Subcutaneous adipose tissue (tissue), 4 donors: ENCODE results near the gene LRRC4. TPM values are rescaled to one million over a fixed set of nuclear protein-coding genes. Genes with fewer than 3 reads are reported as not detected.

ENCODE experiments used
- total RNA-seq, 4 donors: library from RNA; depleted of rRNA; stranded (reverse); fragments of >200 nt; gene quantifications; one replicate each; pipeline ENCODE4 v1.1.0, GENCODE V29; 2016

LRRC4 gene
- total RNA-seq, 4 donors from 2014 or later, result 1.0 to 2.4 (median 1.8) TPM

Other genes with a start within 250 kb of the LRRC4 start
- gene LEP, start 209.8 kb upstream of the LRRC4 start, total RNA-seq, result 1,000 to 10,000 TPM in 1 of 4 donors, 100 to 1,000 TPM in 3; 206 to 1,039 (median 584) TPM